HCT116 (cell line): ENCODE results near the gene HOXD9.

Source experiments
- ATF3 ChIP-seq: IDR thresholded peaks from 2 replicates; pipeline ENCODE4 v1.6.1; 2012
- CEBPB ChIP-seq: IDR thresholded peaks from 2 replicates; pipeline ENCODE4 v1.6.1; 2012; ENCODE audit warnings: low read depth
- CTCF ChIP-seq, 3 experiments: fragments of 200-600 bp in 1 of 3; sonication (generic) in 1 of 3; IDR thresholded peaks in 2 of 3; conservative IDR thresholded peaks in 1 of 3; 2 replicates each; pipeline ENCODE4 v1.5.1; 2012 to 2017; ENCODE audit warnings: low read depth in 2 of 3, low read length in 2 of 3, antibody characterized with exemption in 1 of 3, borderline replicate concordance in 1 of 3, control low read depth in 1 of 3, mild to moderate bottlenecking in 1 of 3, mixed read lengths in 1 of 3, mixed run types in 1 of 3, moderate library complexity in 1 of 3; ENCODE audit not compliant: insufficient read depth in 1 of 3
- JUND ChIP-seq: IDR thresholded peaks from 2 replicates; pipeline ENCODE4 v1.6.1; 2012
- POLR2A ChIP-seq: IDR thresholded peaks from 2 replicates; pipeline ENCODE4 v1.7.0; 2011; ENCODE audit warnings: borderline replicate concordance; ENCODE audit not compliant: insufficient read depth, insufficient read length; ENCODE audit errors: extremely low read depth
- SP1 ChIP-seq: IDR thresholded peaks from 2 replicates; pipeline ENCODE4 v1.6.1; 2012; ENCODE audit warnings: low read depth
- YY1 ChIP-seq: IDR thresholded peaks from 2 replicates; pipeline ENCODE4 v1.6.1; 2011; ENCODE audit warnings: low read length, low read depth, moderate library complexity, mild to moderate bottlenecking; ENCODE audit not compliant: insufficient replicate concordance; ENCODE audit errors: extremely low read depth
- ZBTB33 ChIP-seq: IDR thresholded peaks from 2 replicates; pipeline ENCODE4 v1.6.1; 2011; ENCODE audit warnings: mild to moderate bottlenecking, low read length, moderate library complexity; ENCODE audit not compliant: insufficient replicate concordance; ENCODE audit errors: extremely low read depth
- ZFX ChIP-seq: fragments of 450-650 bp; IDR thresholded peaks from 2 replicates; pipeline ENCODE4 v1.6.1; 2017
- TF ChIP-seq, protein P1 (sequence below): IDR thresholded peaks from 2 replicates; pipeline ENCODE4 v1.6.1; 2012; ENCODE audit warnings: low read depth

- TF ChIP-seq, protein P1, sequence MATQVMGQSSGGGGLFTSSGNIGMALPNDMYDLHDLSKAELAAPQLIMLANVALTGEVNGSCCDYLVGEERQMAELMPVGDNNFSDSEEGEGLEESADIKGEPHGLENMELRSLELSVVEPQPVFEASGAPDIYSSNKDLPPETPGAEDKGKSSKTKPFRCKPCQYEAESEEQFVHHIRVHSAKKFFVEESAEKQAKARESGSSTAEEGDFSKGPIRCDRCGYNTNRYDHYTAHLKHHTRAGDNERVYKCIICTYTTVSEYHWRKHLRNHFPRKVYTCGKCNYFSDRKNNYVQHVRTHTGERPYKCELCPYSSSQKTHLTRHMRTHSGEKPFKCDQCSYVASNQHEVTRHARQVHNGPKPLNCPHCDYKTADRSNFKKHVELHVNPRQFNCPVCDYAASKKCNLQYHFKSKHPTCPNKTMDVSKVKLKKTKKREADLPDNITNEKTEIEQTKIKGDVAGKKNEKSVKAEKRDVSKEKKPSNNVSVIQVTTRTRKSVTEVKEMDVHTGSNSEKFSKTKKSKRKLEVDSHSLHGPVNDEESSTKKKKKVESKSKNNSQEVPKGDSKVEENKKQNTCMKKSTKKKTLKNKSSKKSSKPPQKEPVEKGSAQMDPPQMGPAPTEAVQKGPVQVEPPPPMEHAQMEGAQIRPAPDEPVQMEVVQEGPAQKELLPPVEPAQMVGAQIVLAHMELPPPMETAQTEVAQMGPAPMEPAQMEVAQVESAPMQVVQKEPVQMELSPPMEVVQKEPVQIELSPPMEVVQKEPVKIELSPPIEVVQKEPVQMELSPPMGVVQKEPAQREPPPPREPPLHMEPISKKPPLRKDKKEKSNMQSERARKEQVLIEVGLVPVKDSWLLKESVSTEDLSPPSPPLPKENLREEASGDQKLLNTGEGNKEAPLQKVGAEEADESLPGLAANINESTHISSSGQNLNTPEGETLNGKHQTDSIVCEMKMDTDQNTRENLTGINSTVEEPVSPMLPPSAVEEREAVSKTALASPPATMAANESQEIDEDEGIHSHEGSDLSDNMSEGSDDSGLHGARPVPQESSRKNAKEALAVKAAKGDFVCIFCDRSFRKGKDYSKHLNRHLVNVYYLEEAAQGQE = no peak
- TF ChIP-seq CTCF (IDR thresholded peaks at IDR 0.05 in 2 of 3, conservative IDR thresholded peaks at IDR 0.05 in 1 of 3; ENCODE audit: borderline replicate concordance in 1 of 3, insufficient read depth in 1 of 3, low read depth in 2 of 3, low read length in 2 of 3) = no peak
- no peak for TF ChIP-seq POLR2A
- no peak for TF ChIP-seq SP1
- no peak for TF ChIP-seq YY1
- no peak for TF ChIP-seq CEBPB
- TF ChIP-seq ZBTB33 = no peak
- peak; percentile 75 for TF ChIP-seq ZFX
- no peak for TF ChIP-seq JUND
- TF ChIP-seq ATF3 = no peak
Measured at GRCh38 chr2:176136374-176137251, 14.1 kb downstream of the HOXD9 start.
